SK-N-SH (cell line): ENCODE data around the gene TMEM218. TPM values are rescaled to one million over a fixed set of nuclear protein-coding genes. Genes with fewer than 3 reads are reported as not detected.

Source experiments
- CTCF ChIA-PET: fragments of 300-600, 350-600 bp; formaldehyde crosslinking; extraction: SDS; loops from one replicate; lab custom pipeline; 2021; lab: Yijun Ruan, JAX
- POLR2A ChIA-PET: fragments of 350-600 bp; sonication (Branson Sonifier 250); formaldehyde crosslinking; extraction: SDS; loops from one replicate; lab custom pipeline; 2020; ENCODE audit warnings: antibody characterized with exemption, inconsistent platforms; lab: Yijun Ruan, JAX
- DNase-seq: peaks from one replicate; pipeline ENCODE4 v3.0.0; 2012
- H2AFZ ChIP-seq: fragments of 200-600 bp; sonication (generic); 2 replicates; pipeline ENCODE4 v1.8.1; 2016; ENCODE audit warnings: antibody characterized with exemption, mild to moderate bottlenecking, low read depth
- H3F3A ChIP-seq: fragments of 200-600 bp; sonication (generic); replicated peaks from 2 replicates; pipeline ENCODE3; 2016; ENCODE audit warnings: antibody characterized with exemption, mild to moderate bottlenecking; ENCODE audit not compliant: insufficient read depth
- H3K27ac ChIP-seq, 2 experiments: fragments of 200-500 bp in 1 of 2; fragments of 200-600 bp in 1 of 2; sonication (Bioruptor generic) in 1 of 2; sonication (generic), shearing (Covaris generic) in 1 of 2; 2 replicates each; pipeline versions ENCODE4 v1.5.1 to v1.6.1; 2014 to 2016; ENCODE audit warnings: low read depth in 2 of 2, inconsistent platforms in 1 of 2, low read length in 1 of 2, mild to moderate bottlenecking in 1 of 2, mixed read lengths in 1 of 2
- H3K27me3 ChIP-seq: fragments of 200-600 bp; sonication (generic), shearing (Covaris generic); 2 replicates; pipeline ENCODE4 v1.6.1; 2016; ENCODE audit warnings: mixed run types; ENCODE audit not compliant: insufficient read depth
- H3K36me3 ChIP-seq, 2 experiments: fragments of 200-500 bp in 1 of 2; fragments of 200-600 bp in 1 of 2; sonication (Bioruptor generic) in 1 of 2; sonication (generic) in 1 of 2; replicated peaks in 1 of 2; 2 replicates each; pipeline versions ENCODE3 to v1.5.1; 2014 to 2016; ENCODE audit warnings: low read length in 1 of 2, mild to moderate bottlenecking in 1 of 2; ENCODE audit not compliant: insufficient read depth in 2 of 2, control insufficient read depth in 1 of 2
- H3K4me1 ChIP-seq, 2 experiments: fragments of 200-500 bp in 1 of 2; fragments of 200-600 bp in 1 of 2; sonication (Bioruptor generic) in 1 of 2; sonication (generic), shearing (Covaris generic) in 1 of 2; 2 replicates each; pipeline versions ENCODE4 v1.5.1 to v1.6.1; 2014 to 2016; ENCODE audit warnings: low read depth in 1 of 2, low read length in 1 of 2, mixed run types in 1 of 2; ENCODE audit not compliant: insufficient read depth in 2 of 2, control insufficient read depth in 1 of 2
- H3K4me2 ChIP-seq: fragments of 200-600 bp; sonication (generic), shearing (Covaris generic); 2 replicates; pipeline ENCODE4 v1.6.1; 2017; ENCODE audit warnings: mixed run types
- H3K4me3 ChIP-seq, 2 experiments: fragments of 200-500 bp in 1 of 2; fragments of 200-600 bp in 1 of 2; sonication (Bioruptor generic) in 1 of 2; sonication (generic), shearing (Covaris generic) in 1 of 2; 2 replicates each; pipeline versions ENCODE4 v1.5.1 to v1.8.1; 2014 to 2016; ENCODE audit warnings: low read depth in 2 of 2, inconsistent platforms in 1 of 2, low read length in 1 of 2, mild to moderate bottlenecking in 1 of 2, mixed read lengths in 1 of 2, moderate library complexity in 1 of 2
- H3K79me2 ChIP-seq: fragments of 200-600 bp; sonication (generic); 2 replicates; pipeline ENCODE4 v1.8.1; 2017; ENCODE audit warnings: mild to moderate bottlenecking; ENCODE audit not compliant: insufficient read depth
- H3K9ac ChIP-seq: fragments of 200-600 bp; sonication (generic); 2 replicates; pipeline ENCODE4 v1.6.1; 2017; ENCODE audit warnings: mixed run types
- H3K9me2 ChIP-seq: fragments of 200-600 bp; sonication (generic); 2 replicates; pipeline ENCODE4 v1.6.1; 2017; ENCODE audit warnings: mixed run types
- H3K9me3 ChIP-seq: fragments of 200-600 bp; sonication (generic); 2 replicates; pipeline ENCODE4 v1.6.1; 2017; ENCODE audit warnings: mixed run types, mild to moderate bottlenecking, moderate library complexity
- H4K20me1 ChIP-seq: fragments of 200-600 bp; sonication (generic); 2 replicates; pipeline ENCODE4 v1.6.1; 2017; ENCODE audit warnings: mild to moderate bottlenecking, mixed run types; ENCODE audit not compliant: insufficient read depth
- CHD2 ChIP-seq: fragments of 150-350 bp; IDR thresholded peaks from 2 replicates; pipeline ENCODE4 v1.6.1; 2018; ENCODE audit warnings: low read length; ENCODE audit not compliant: partially characterized antibody
- ELF1 ChIP-seq: IDR thresholded peaks from 2 replicates; pipeline ENCODE4 v1.4.0; 2012
- EP300 ChIP-seq, 2 experiments: IDR thresholded peaks; 2 replicates each; pipeline versions ENCODE4 v1.4.0 to v1.6.1; 2012; ENCODE audit warnings: borderline replicate concordance in 1 of 2, low read depth in 1 of 2, low read length in 1 of 2
- EZH2phosphoT487 ChIP-seq: fragments of 200-600 bp; sonication (generic); IDR thresholded peaks from 2 replicates; pipeline ENCODE4 v1.6.1; 2017; ENCODE audit warnings: low read depth, mixed run types, mild to moderate bottlenecking, antibody characterized with exemption, moderate library complexity, borderline replicate concordance
- FOXM1 ChIP-seq: IDR thresholded peaks from 2 replicates; pipeline ENCODE4 v1.4.0; 2012; ENCODE audit warnings: low read depth, mild to moderate bottlenecking
- GABPA ChIP-seq: IDR thresholded peaks from 2 replicates; pipeline ENCODE4 v1.4.0; 2012; ENCODE audit warnings: low read depth, mild to moderate bottlenecking
- GATA2 ChIP-seq: sonication (generic); formaldehyde crosslinking; IDR thresholded peaks from 2 replicates; pipeline ENCODE4 v1.5.0; 2020; ENCODE audit warnings: mild to moderate bottlenecking, missing genetic modification reagents
- IRF3 ChIP-seq: fragments of 150-350 bp; IDR thresholded peaks from 2 replicates; pipeline ENCODE4 v1.6.1; 2016; ENCODE audit warnings: mild to moderate bottlenecking, low read depth, low read length
- JUND ChIP-seq: IDR thresholded peaks from 2 replicates; pipeline ENCODE4 v1.4.0; 2012
- MAX ChIP-seq: IDR thresholded peaks from 2 replicates; pipeline ENCODE4 v1.4.0; 2012; ENCODE audit warnings: low read depth
- MEF2A ChIP-seq: IDR thresholded peaks from 2 replicates; pipeline ENCODE4 v1.4.0; 2012; ENCODE audit warnings: low read depth, borderline replicate concordance
- NRF1 ChIP-seq: IDR thresholded peaks from 2 replicates; pipeline ENCODE4 v1.6.1; 2012; ENCODE audit warnings: low read depth, mild to moderate bottlenecking, low read length
- PBX3 ChIP-seq: IDR thresholded peaks from 2 replicates; pipeline ENCODE4; 2012
- POLR2AphosphoS5 ChIP-seq: IDR thresholded peaks from 2 replicates; pipeline ENCODE4 v1.6.1; 2012; ENCODE audit warnings: low read depth, low read length
- RCOR1 ChIP-seq: fragments of 150-350 bp; IDR thresholded peaks from 2 replicates; pipeline ENCODE4 v1.6.1; 2017; ENCODE audit warnings: antibody characterized with exemption, low read length
- SMC3 ChIP-seq: IDR thresholded peaks from 2 replicates; pipeline ENCODE4 v1.6.1; 2012; ENCODE audit warnings: low read depth, low read length, improper control_type of control experiment
- TCF12 ChIP-seq: IDR thresholded peaks from 2 replicates; pipeline ENCODE4 v1.4.0; 2012
- TEAD4 ChIP-seq: IDR thresholded peaks from 2 replicates; pipeline ENCODE4 v1.4.0; 2012; ENCODE audit warnings: mild to moderate bottlenecking, borderline replicate concordance; ENCODE audit not compliant: insufficient read depth
- YY1 ChIP-seq: IDR thresholded peaks from 2 replicates; pipeline ENCODE4 v1.4.0; 2012; ENCODE audit warnings: low read depth, mild to moderate bottlenecking
- WGBS: methylation state at CpG from one replicate; pipeline ENCODE4 v1.1.6; 2017; ENCODE audit warnings: low lambda C conversion rate; 5-methylcytosine and 5-hydroxymethylcytosine counted together
- polyA plus RNA-seq, 3 experiments: library from polyadenylated mRNA; depleted of rRNA; stranded (reverse); fragments of >200 nt; gene quantifications; 2 replicates each; pipeline ENCODE4 v1.2.3, GENCODE V29; 2012

The TMEM218 gene
- polyA plus RNA-seq, 1 of the 3 experiments (the other 2 are of a cell fraction): 36.2 TPM

GRCh38 chr11:125083312-125084056 is 27.9 kb downstream of the TMEM218 start:
- Histone ChIP-seq H2AFZ (no peak overlapping the region), H3K9ac (no peak overlapping the region), H3K4me3 (no peak overlapping the region), H3K27me3 (no peaks in the 10 kb centered on the region), H3K9me3 (no peaks in the 10 kb centered on the region), H3K9me2 (no peaks in the 10 kb centered on the region), H3K36me3 (no peaks in the 10 kb centered on the region), H3K79me2 (no peaks in the 10 kb centered on the region), H4K20me1 (no peaks in the 10 kb centered on the region), H3K4me1 (no peaks in the 10 kb centered on the region), H3K27ac (no peak overlapping the region), H3K4me2 (no peak overlapping the region), H3F3A (no peaks in the 10 kb centered on the region)
- DNase-seq: no peak
- TF ChIP-seq YY1: no peak
- TF ChIP-seq IRF3: no peak
- no peak for TF ChIP-seq FOXM1
- TF ChIP-seq PBX3: no peak
- TF ChIP-seq POLR2AphosphoS5: no peak
- no peak for TF ChIP-seq GATA2
- TF ChIP-seq TCF12: no peak
- TF ChIP-seq MEF2A: no peak
- TF ChIP-seq SMC3: no peak
- no peak for TF ChIP-seq EZH2phosphoT487
- TF ChIP-seq GABPA: no peak
- TF ChIP-seq MAX: no peak
- no peak for TF ChIP-seq CHD2
- no peak for TF ChIP-seq TEAD4
- TF ChIP-seq EP300 (IDR thresholded peaks at IDR 0.05; ENCODE audit: borderline replicate concordance in 1 of 2, low read depth in 1 of 2, low read length in 1 of 2): no peak
- no peak for TF ChIP-seq RCOR1
- TF ChIP-seq JUND: no peak
- no peak for TF ChIP-seq NRF1
- no peak for TF ChIP-seq ELF1
- ChIA-PET CTCF (interaction anchor here (0.6 to 2.4 kb wide), 6 partner anchors 8 to 321 kb away, joined by 3 to 12 read pairs (median 6); no protein-coding TSS in a partner anchor), POLR2A (no interaction called here)
- WGBS: 81% methylated on average over 10 of the region's 11 CpGs
